Activated T-helper 17 cell treated with anti-CD3 and anti-CD28 coated beads, Interleukin-2, amount 50 U/mL, for 72 hours (primary cell): ENCODE measurements around the gene PLXNB3. TPM values are rescaled to one million over a fixed set of nuclear protein-coding genes. Genes with fewer than 3 reads are reported as not detected.
A peak's percentile ranks its signal among the peaks of the same experiment; 100 is the strongest.

ENCODE experiments used
- ATAC-seq: fragments of 150-1000 bp; cut with Tn5 transposase; replicated peaks from 2 replicates; pipeline ENCODE4 v1.10.0; 2021; ENCODE audit warnings: mild to moderate bottlenecking, moderate library complexity
- H3K27ac Mint-ChIP-seq: one replicate; pipeline ENCODE4 v1.8.0; 2022; ENCODE audit warnings: mixed read lengths
- H3K27me3 Mint-ChIP-seq: one replicate; pipeline ENCODE4 v1.8.0; 2022; ENCODE audit warnings: mixed read lengths
- H3K36me3 Mint-ChIP-seq: one replicate; pipeline ENCODE4 v1.8.0; 2022; ENCODE audit warnings: low read depth, mild to moderate bottlenecking, mixed read lengths
- H3K4me1 Mint-ChIP-seq: one replicate; pipeline ENCODE4 v1.8.0; 2022; ENCODE audit warnings: mixed read lengths
- H3K4me3 Mint-ChIP-seq: one replicate; pipeline ENCODE4 v1.8.0; 2022; ENCODE audit warnings: mild to moderate bottlenecking, mixed read lengths
- H3K9me3 Mint-ChIP-seq: one replicate; pipeline ENCODE4 v1.8.0; 2022; ENCODE audit warnings: mixed read lengths
- total RNA-seq, 2 donors: library from RNA; stranded (reverse); gene quantifications; one replicate each; pipeline ENCODE4 v1.2.3, GENCODE V29; 2022

PLXNB3 gene
- total RNA-seq, 2 donors from 2014 or later = 0.45 to 7.9 TPM

GRCh38 chrX:153771415-153772315, 7.6 kb downstream of the PLXNB3 start:
- Mint-ChIP-seq H3K9me3 (no peaks in the 10 kb centered on the region), H3K27ac (no peak overlapping the region), H3K36me3 (no peaks in the 10 kb centered on the region)

GRCh38 chrX:153772316-153773217, 8.5 kb downstream of the PLXNB3 start:
- ATAC-seq = no peak
- H3K27me3 Mint-ChIP-seq = no peaks in the 10 kb centered on the region
- H3K36me3 Mint-ChIP-seq = no peaks in the 10 kb centered on the region
- no peak overlapping the region for H3K4me3 Mint-ChIP-seq
- no peak overlapping the region for H3K27ac Mint-ChIP-seq
- no peaks in the 10 kb centered on the region for H3K4me1 Mint-ChIP-seq
- H3K9me3 Mint-ChIP-seq = no peaks in the 10 kb centered on the region

More at GRCh38 chrX:153771415-153772315, 7.6 kb downstream of the PLXNB3 start:
- ATAC-seq = no peak
- Mint-ChIP-seq H3K27me3 (no peaks in the 10 kb centered on the region), H3K4me1 (no peaks in the 10 kb centered on the region), H3K4me3 (no peak overlapping the region)

- Mint-ChIP-seq H3K4me3 (no peak overlapping the region), H3K4me1 (no peaks in the 10 kb centered on the region), H3K27me3 (no peaks in the 10 kb centered on the region), H3K9me3 (no peaks in the 10 kb centered on the region), H3K27ac (no peak overlapping the region), H3K36me3 (no peaks in the 10 kb centered on the region)
- no peak for ATAC-seq
Measured at GRCh38 chrX:153773218-153773611, 9.2 kb downstream of the PLXNB3 start.

- no peak for ATAC-seq
- H3K27me3 Mint-ChIP-seq = no peaks in the 10 kb centered on the region
- H3K4me3 Mint-ChIP-seq = no peak overlapping the region
- H3K27ac Mint-ChIP-seq = no peak overlapping the region
- H3K4me1 Mint-ChIP-seq = no peaks in the 10 kb centered on the region
- no peaks in the 10 kb centered on the region for H3K9me3 Mint-ChIP-seq
- H3K36me3 Mint-ChIP-seq = no peaks in the 10 kb centered on the region
Measured at GRCh38 chrX:153773741-153774575, 9.9 kb downstream of the PLXNB3 start.

- ATAC-seq = no peak
- H3K9me3 Mint-ChIP-seq = no peaks in the 10 kb centered on the region
- no peak overlapping the region for H3K27ac Mint-ChIP-seq
- peaks cover under 1% of the 10 kb centered on the region for H3K27me3 Mint-ChIP-seq
- H3K36me3 Mint-ChIP-seq = no peaks in the 10 kb centered on the region
- H3K4me3 Mint-ChIP-seq = no peak overlapping the region
- H3K4me1 Mint-ChIP-seq = no peaks in the 10 kb centered on the region
Measured at GRCh38 chrX:153774576-153775292, 10.7 kb downstream of the PLXNB3 start.

GRCh38 chrX:153775293-153776119, 11.5 kb downstream of the PLXNB3 start:
- Mint-ChIP-seq H3K36me3 (peaks cover 6% of the 10 kb centered on the region), H3K9me3 (no peaks in the 10 kb centered on the region), H3K27me3 (peaks cover 7% of the 10 kb centered on the region), H3K4me3 (no peak overlapping the region), H3K4me1 (no peaks in the 10 kb centered on the region), H3K27ac (no peak overlapping the region)
- no peak for ATAC-seq

GRCh38 chrX:153776120-153776599, 12.1 kb downstream of the PLXNB3 start:
- ATAC-seq = peak; percentile 24
- no peak overlapping the region for H3K4me3 Mint-ChIP-seq

GRCh38 chrX:153776611-153777045, 12.6 kb downstream of the PLXNB3 start:
- ATAC-seq = peak; percentile 19
- no peak overlapping the region for H3K27ac Mint-ChIP-seq

More at GRCh38 chrX:153776120-153776599, 12.1 kb downstream of the PLXNB3 start:
- peaks cover 7% of the 10 kb centered on the region for H3K27me3 Mint-ChIP-seq
- H3K27ac Mint-ChIP-seq = no peak overlapping the region
- no peaks in the 10 kb centered on the region for H3K9me3 Mint-ChIP-seq
- H3K4me1 Mint-ChIP-seq = no peaks in the 10 kb centered on the region
- H3K36me3 Mint-ChIP-seq = peaks cover 6% of the 10 kb centered on the region

GRCh38 chrX:153777261-153778090, 13.4 kb downstream of the PLXNB3 start:
- no peak overlapping the region for H3K27ac Mint-ChIP-seq
- no peak for ATAC-seq
- H3K36me3 Mint-ChIP-seq = peaks cover 6% of the 10 kb centered on the region
- peaks cover 7% of the 10 kb centered on the region for H3K27me3 Mint-ChIP-seq
- no peaks in the 10 kb centered on the region for H3K9me3 Mint-ChIP-seq
- H3K4me3 Mint-ChIP-seq = no peak overlapping the region
- no peaks in the 10 kb centered on the region for H3K4me1 Mint-ChIP-seq

More at GRCh38 chrX:153776611-153777045, 12.6 kb downstream of the PLXNB3 start:
- Mint-ChIP-seq H3K36me3 (peaks cover 6% of the 10 kb centered on the region), H3K4me3 (no peak overlapping the region), H3K9me3 (no peaks in the 10 kb centered on the region), H3K27me3 (peaks cover 7% of the 10 kb centered on the region), H3K4me1 (no peaks in the 10 kb centered on the region)

GRCh38 chrX:153778181-153778580, 14.1 kb downstream of the PLXNB3 start:
- Mint-ChIP-seq H3K4me1 (no peaks in the 10 kb centered on the region), H3K4me3 (no peak overlapping the region), H3K36me3 (peaks cover 6% of the 10 kb centered on the region), H3K27ac (no peak overlapping the region), H3K27me3 (peaks cover 7% of the 10 kb centered on the region), H3K9me3 (no peaks in the 10 kb centered on the region)
- no peak for ATAC-seq

GRCh38 chrX:153778684-153779101, 14.6 kb downstream of the PLXNB3 start:
- H3K9me3 Mint-ChIP-seq = no peaks in the 10 kb centered on the region
- no peak for ATAC-seq
- no peak overlapping the region for H3K4me3 Mint-ChIP-seq
- no peak overlapping the region for H3K27ac Mint-ChIP-seq
- H3K4me1 Mint-ChIP-seq = no peaks in the 10 kb centered on the region
- peaks cover 7% of the 10 kb centered on the region for H3K27me3 Mint-ChIP-seq
- peaks cover 6% of the 10 kb centered on the region for H3K36me3 Mint-ChIP-seq
